ENCODE data around the gene SLC12A2. TPM values are rescaled to one million over a fixed set of nuclear protein-coding genes. Genes with fewer than 3 reads are reported as not detected.
A peak's percentile ranks its signal among the peaks of the same experiment; 100 is the strongest.

Gene SLC12A2
- total RNA-seq (10 to 100 TPM; 13.7 to 16.4 TPM), total RNA-seq (26.1 to 84.5 (median 47.5) reads per million in 172 experiments)
- 6.3 TPM for polyA plus RNA-seq (2013, experiment 1 of 2)
- 6.0 TPM for polyA plus RNA-seq (2013, experiment 2 of 2)

DNA sequence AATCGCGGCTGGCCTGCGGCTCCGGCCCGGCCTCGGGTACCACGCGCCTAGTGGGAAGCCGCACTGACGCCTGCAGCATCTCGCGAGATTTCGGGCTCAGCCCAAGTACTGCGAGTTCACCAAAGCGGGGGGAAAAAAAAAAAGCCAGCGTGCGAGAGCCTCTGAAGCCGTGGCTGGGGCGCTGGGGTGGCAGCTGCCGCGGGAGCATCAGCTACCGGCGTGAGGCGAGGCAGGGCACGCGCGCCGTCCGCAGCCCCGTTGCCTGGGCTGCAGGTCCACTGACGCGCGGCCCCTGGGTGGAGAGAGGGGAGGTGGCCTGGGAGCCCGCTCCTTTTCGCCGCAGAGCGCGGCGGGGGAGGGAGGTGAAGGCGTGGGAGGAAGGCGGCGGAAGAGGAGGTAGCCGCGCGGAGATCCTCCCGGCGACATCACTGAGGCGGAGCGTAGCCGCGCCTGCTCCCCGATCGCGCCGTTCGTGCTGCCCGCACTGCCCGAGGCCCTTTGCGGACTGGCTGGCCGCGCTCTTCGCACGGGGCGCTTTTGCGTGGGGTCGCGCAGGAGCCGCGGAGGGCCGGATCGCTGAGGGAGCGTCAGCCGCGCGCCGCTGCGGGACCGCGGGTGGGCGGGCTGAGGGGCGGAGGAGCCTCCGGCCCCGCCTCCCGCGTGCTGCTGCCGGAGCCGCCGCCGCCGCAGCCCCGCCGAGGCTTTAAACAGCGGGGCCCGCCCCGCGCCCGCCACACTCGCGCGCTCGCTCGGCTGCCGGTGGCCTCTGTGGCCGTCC lies at the start of gene SLC12A2:
Gene SLC12A2, plus strand, starts transcription at position 734 of the 778 bp plus-strand sequence. CDS start 189 bp downstream, outside the sequence.
- H3K4me1 ChIP-seq (ENCODE audit: insufficient read depth, low read length) = peaks cover 27% of the 10 kb centered on the region
- H3K36me3 Mint-ChIP-seq (ENCODE audit: low read depth) = peaks cover 29% of the 10 kb centered on the region
- H3K4me3 Mint-ChIP-seq = peak within 1 kb of the TSS; percentile 97
- no peaks in the 10 kb centered on the region for H3K36me3 ChIP-seq (ENCODE audit: insufficient read depth, low read length)
- ChIA-PET POLR2A (interaction anchor here (0.7 to 1.7 kb wide), 14 partner anchors 8 to 1312 kb away, joined by 3 to 9 read pairs (median 4); partner anchors contain the start of genes ISOC1 and PRRC1), CTCF (interaction anchor here (0.9 to 1.1 kb wide), 2 partner anchors 9 to 11 kb away, joined by 3 read pairs; no protein-coding TSS in a partner anchor)
- peak within 1 kb of the TSS; percentile 89 to 90 for H3K27ac ChIP-seq (ENCODE audit: low read depth in 1 of 2, low read length in 2 of 2)
- intact Hi-C loops (cut with DNase I, micrococcal nuclease) = loop anchor here (5.0 to 10.0 kb wide), 9 partner anchors 44 to 1658 kb away; partner anchors contain the start of genes ISOC1 (in 2 of the 2), PRRC1 (in 2 of the 2), GRAMD2B (in 1 of the 2) and LMNB1 (in 1 of the 2)
- H3K4me3 ChIP-seq (ENCODE audit: low read length) = peak within 1 kb of the TSS; percentile 81
- DNase-seq (peak; percentile 80 to 99 (median 88)), ATAC-seq (ENCODE audit: poor library complexity) (peak; percentile 72)
- H3K27ac Mint-ChIP-seq = peak within 1 kb of the TSS; percentile 92
- H3K9me3 Mint-ChIP-seq = no peaks in the 10 kb centered on the region
- H3K27me3 Mint-ChIP-seq = no peaks in the 10 kb centered on the region
- TF ChIP-seq, protein P1, sequence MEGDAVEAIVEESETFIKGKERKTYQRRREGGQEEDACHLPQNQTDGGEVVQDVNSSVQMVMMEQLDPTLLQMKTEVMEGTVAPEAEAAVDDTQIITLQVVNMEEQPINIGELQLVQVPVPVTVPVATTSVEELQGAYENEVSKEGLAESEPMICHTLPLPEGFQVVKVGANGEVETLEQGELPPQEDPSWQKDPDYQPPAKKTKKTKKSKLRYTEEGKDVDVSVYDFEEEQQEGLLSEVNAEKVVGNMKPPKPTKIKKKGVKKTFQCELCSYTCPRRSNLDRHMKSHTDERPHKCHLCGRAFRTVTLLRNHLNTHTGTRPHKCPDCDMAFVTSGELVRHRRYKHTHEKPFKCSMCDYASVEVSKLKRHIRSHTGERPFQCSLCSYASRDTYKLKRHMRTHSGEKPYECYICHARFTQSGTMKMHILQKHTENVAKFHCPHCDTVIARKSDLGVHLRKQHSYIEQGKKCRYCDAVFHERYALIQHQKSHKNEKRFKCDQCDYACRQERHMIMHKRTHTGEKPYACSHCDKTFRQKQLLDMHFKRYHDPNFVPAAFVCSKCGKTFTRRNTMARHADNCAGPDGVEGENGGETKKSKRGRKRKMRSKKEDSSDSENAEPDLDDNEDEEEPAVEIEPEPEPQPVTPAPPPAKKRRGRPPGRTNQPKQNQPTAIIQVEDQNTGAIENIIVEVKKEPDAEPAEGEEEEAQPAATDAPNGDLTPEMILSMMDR (IDR thresholded peaks at IDR 0.05) = no peak
- H3K9me3 ChIP-seq (ENCODE audit: control insufficient read depth in 1 of 2, insufficient read depth in 1 of 2, low read length in 2 of 2) = no peaks in the 10 kb centered on the region
- peaks cover 79% of the 10 kb centered on the region for H3K4me1 Mint-ChIP-seq (ENCODE audit: low read depth)
- H3K27me3 ChIP-seq (ENCODE audit: control insufficient read depth in 1 of 2, insufficient read depth in 2 of 2, low read length in 2 of 2) = no peaks in the 10 kb centered on the region

DNA sequence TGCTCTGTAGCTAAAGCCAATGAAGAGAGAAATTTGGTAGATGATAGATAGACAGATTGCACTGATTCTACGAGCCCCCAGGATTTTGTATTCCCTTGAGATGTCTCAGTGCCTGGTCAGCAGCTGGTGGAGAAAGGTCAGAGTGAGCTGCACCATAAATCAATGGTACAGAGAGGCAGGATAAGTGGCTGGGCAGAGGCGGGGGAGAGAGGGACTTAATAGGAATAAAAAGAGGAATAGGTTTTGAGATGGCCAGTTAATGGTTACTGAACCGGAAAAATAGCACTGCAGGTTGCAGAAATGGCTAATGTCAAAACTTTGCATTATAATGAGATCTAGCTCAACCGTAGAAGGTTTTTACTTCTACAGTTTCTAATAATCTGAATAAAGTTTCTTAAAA lies 47.9 kb upstream of the SLC12A2 start:
- TF ChIP-seq, protein P1 (IDR thresholded peaks at IDR 0.05) = no peak
- Mint-ChIP-seq H3K36me3 (ENCODE audit: low read depth) (peaks cover 59% of the 10 kb centered on the region), H3K4me1 (ENCODE audit: low read depth) (no peaks in the 10 kb centered on the region), H3K9me3 (peaks cover under 1% of the 10 kb centered on the region), H3K27me3 (no peaks in the 10 kb centered on the region), H3K27ac (no peak overlapping the region), H3K4me3 (no peak overlapping the region)
- H3K36me3 ChIP-seq (ENCODE audit: insufficient read depth, low read length) = no peaks in the 10 kb centered on the region
- ChIA-PET CTCF (no interaction called here), POLR2A (interaction anchor here (0.5 kb wide), 1 partner anchor 94 kb away, joined by 3 read pairs; no protein-coding TSS in a partner anchor)
- ATAC-seq (ENCODE audit: poor library complexity) (no peak), DNase-seq (no peak)
- H3K9me3 ChIP-seq (ENCODE audit: control insufficient read depth in 1 of 2, insufficient read depth in 1 of 2, low read length in 2 of 2) = no peaks in the 10 kb centered on the region
- intact Hi-C loops (cut with DNase I, micrococcal nuclease) = no loop called here
- no peak overlapping the region for H3K27ac ChIP-seq (ENCODE audit: low read depth in 1 of 2, low read length in 2 of 2)
- no peaks in the 10 kb centered on the region for H3K4me1 ChIP-seq (ENCODE audit: insufficient read depth, low read length)
- H3K27me3 ChIP-seq (ENCODE audit: control insufficient read depth in 1 of 2, insufficient read depth in 2 of 2, low read length in 2 of 2) = no peaks in the 10 kb centered on the region
- no peak overlapping the region for H3K4me3 ChIP-seq (ENCODE audit: low read length)

DNA sequence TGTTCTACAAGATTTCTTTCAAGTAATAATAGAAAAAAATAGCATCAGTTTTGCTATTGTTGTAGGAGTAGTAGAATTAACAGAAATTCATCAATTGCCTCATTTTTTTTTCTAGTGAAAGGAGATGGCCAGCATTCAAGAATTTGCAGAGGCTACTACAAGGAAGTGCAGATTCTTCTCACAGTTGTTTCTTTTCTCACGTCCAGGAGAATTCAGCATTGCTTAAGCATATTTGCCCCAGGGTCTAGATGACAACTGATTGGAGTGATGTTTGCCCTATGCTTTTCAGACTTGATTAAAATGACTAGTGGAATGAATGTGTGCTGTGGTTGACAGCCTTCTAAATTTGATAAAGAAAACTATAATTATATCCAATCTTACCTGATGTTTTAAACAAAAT lies 46.6 kb upstream of the SLC12A2 start:
- intact Hi-C loops (cut with DNase I, micrococcal nuclease) = no loop called here
- H3K9me3 Mint-ChIP-seq = no peaks in the 10 kb centered on the region
- H3K27me3 ChIP-seq (ENCODE audit: control insufficient read depth in 1 of 2, insufficient read depth in 2 of 2, low read length in 2 of 2) = no peaks in the 10 kb centered on the region
- POLR2A ChIA-PET = no interaction called here
- ATAC-seq (ENCODE audit: poor library complexity) = no peak
- H3K27me3 Mint-ChIP-seq = no peaks in the 10 kb centered on the region
- H3K36me3 Mint-ChIP-seq (ENCODE audit: low read depth) = peaks cover 49% of the 10 kb centered on the region
- CTCF ChIA-PET = interaction anchor here (0.7 to 1.1 kb wide), 2 partner anchors 63 to 283 kb away, joined by 3 to 4 read pairs; no protein-coding TSS in a partner anchor
- H3K36me3 ChIP-seq (ENCODE audit: insufficient read depth, low read length) = no peaks in the 10 kb centered on the region
- no peaks in the 10 kb centered on the region for H3K4me1 ChIP-seq (ENCODE audit: insufficient read depth, low read length)
- H3K4me3 ChIP-seq (ENCODE audit: low read length) = no peak overlapping the region
- TF ChIP-seq, protein P1 (IDR thresholded peaks at IDR 0.05) = no peak
- no peak overlapping the region for H3K27ac ChIP-seq (ENCODE audit: low read depth in 1 of 2, low read length in 2 of 2)
- H3K9me3 ChIP-seq (ENCODE audit: control insufficient read depth in 1 of 2, insufficient read depth in 1 of 2, low read length in 2 of 2) = no peaks in the 10 kb centered on the region
- no peaks in the 10 kb centered on the region for H3K4me1 Mint-ChIP-seq (ENCODE audit: low read depth)
- H3K4me3 Mint-ChIP-seq = no peak overlapping the region
- no peak overlapping the region for H3K27ac Mint-ChIP-seq
- DNase-seq = no peak

Measured in CD4-positive, alpha-beta T cell (primary cell).